GM21619 (cell line): Measurements from ENCODE around the gene RFX4.

ENCODE experiments used
- ATAC-seq: cut with Tn5 transposase; IDR thresholded peaks from one replicate; pipeline ENCODE4 v1.9.1; 2021; ENCODE audit not compliant: unreplicated experiment

RFX4 gene

GRCh38 chr12:106645465-106646330 is 62.9 kb downstream of the RFX4 start:
- ATAC-seq = no peak

- ATAC-seq = no peak
Measured at GRCh38 chr12:106646472-106646871, 63.7 kb downstream of the RFX4 start.

- no peak for ATAC-seq
Measured at GRCh38 chr12:106647793-106648514, 65.2 kb downstream of the RFX4 start.

- ATAC-seq = no peak
Measured at GRCh38 chr12:106648736-106649135, 65.9 kb downstream of the RFX4 start.

GRCh38 chr12:106651552-106651951 is 68.7 kb downstream of the RFX4 start:
- no peak for ATAC-seq

- ATAC-seq = no peak
Measured at GRCh38 chr12:106652510-106653015, 69.8 kb downstream of the RFX4 start.

GRCh38 chr12:106655577-106655976 is 72.8 kb downstream of the RFX4 start:
- no peak for ATAC-seq

- no peak for ATAC-seq
Measured at GRCh38 chr12:106657488-106657887, 74.7 kb downstream of the RFX4 start.

GRCh38 chr12:106663385-106663784 is 80.6 kb downstream of the RFX4 start:
- no peak for ATAC-seq

GRCh38 chr12:106669216-106669615 is 86.4 kb downstream of the RFX4 start:
- no peak for ATAC-seq

- ATAC-seq = no peak
Measured at GRCh38 chr12:106670131-106670530, 87.3 kb downstream of the RFX4 start.

GRCh38 chr12:106671840-106672239 is 89.0 kb downstream of the RFX4 start:
- ATAC-seq = no peak

GRCh38 chr12:106672314-106673025 is 89.7 kb downstream of the RFX4 start:
- ATAC-seq = no peak

- no peak for ATAC-seq
Measured at GRCh38 chr12:106673141-106673540, 90.3 kb downstream of the RFX4 start.

GRCh38 chr12:106675651-106676435 is 93.0 kb downstream of the RFX4 start:
- no peak for ATAC-seq

GRCh38 chr12:106679574-106679973 is 96.8 kb downstream of the RFX4 start:
- ATAC-seq = no peak

GRCh38 chr12:106680280-106680679 is 97.5 kb downstream of the RFX4 start:
- ATAC-seq = no peak

GRCh38 chr12:106681210-106681609 is 98.4 kb downstream of the RFX4 start:
- ATAC-seq = no peak

- no peak for ATAC-seq
Measured at GRCh38 chr12:106682594-106683234, 99.9 kb downstream of the RFX4 start.

- no peak for ATAC-seq
Measured at GRCh38 chr12:106684497-106684896, 101.7 kb downstream of the RFX4 start.
